Spleen (tissue), 7 donors: ENCODE measurements around the gene WDR3.

ENCODE experiments used
- CTCF ChIP-seq, 11 experiments: fragments of 200-600 bp in 7 of 11; fragments of 450-650 bp in 4 of 11; sonication (generic) in 4 of 11; IDR thresholded peaks in 8 of 11; conservative IDR thresholded peaks in 3 of 11; 1 replicate in 7 of 11; 2 replicates in 4 of 11; pipeline versions ENCODE4 v1.4.0 to v1.8.0; 2016 to 2021; ENCODE audit warnings: antibody characterized with exemption in 11 of 11, inconsistent platforms in 4 of 11, mild to moderate bottlenecking in 1 of 11
- POLR2A ChIP-seq, 3 donors: fragments of 450-650 bp; IDR thresholded peaks; one replicate each; pipeline ENCODE4 v1.5.1; 2017; ENCODE audit warnings: antibody characterized with exemption in 3 of 3, mild to moderate bottlenecking in 1 of 3
- POLR2AphosphoS5 ChIP-seq, 3 donors: sonication (generic); formaldehyde crosslinking; IDR thresholded peaks; one replicate each; pipeline ENCODE4 v1.5.1; 2017; ENCODE audit warnings: antibody characterized with exemption in 3 of 3
- donor health status: DM: no; HTN: no; CAD: no; lungs with moderate emphysema.
- donor health status: DM: no; HTN: no; CAD: no.
- donor health status: DM: no; HTN: no; CAD: no.

GRCh38 chr1:117964290-117965038, 34.9 kb downstream of the WDR3 start:
- TF ChIP-seq CTCF (IDR thresholded peaks at IDR 0.05 in 8 of 11, conservative IDR thresholded peaks at IDR 0.05 in 3 of 11): no peak
- no peak for TF ChIP-seq POLR2AphosphoS5 (IDR thresholded peaks at IDR 0.05)
- no peak for TF ChIP-seq POLR2A (IDR thresholded peaks at IDR 0.05)
